ENCODE results near the gene NLRX1. TPM values are rescaled to one million over a fixed set of nuclear protein-coding genes. Genes with fewer than 3 reads are reported as not detected.
A peak's percentile ranks its signal among the peaks of the same experiment; 100 is the strongest.

The NLRX1 gene
- total RNA-seq, 1 donor from 2014 or later, result 9.3 TPM

GRCh38 chr11:119175493-119176077 is 7.1 kb downstream of the NLRX1 start:
- Mint-ChIP-seq H3K27me3 (ENCODE audit: low read depth) (no peaks in the 10 kb centered on the region), H3K9me3 (no peaks in the 10 kb centered on the region), H3K27ac (ENCODE audit: unreplicated experiment) (no peak overlapping the region), H3K4me3 (no peak overlapping the region), H3K36me3 (ENCODE audit: low read depth) (no peaks in the 10 kb centered on the region), H3K4me1 (peaks cover 24% of the 10 kb centered on the region)
- no peak for DNase-seq (ENCODE audit: low read depth, low spot score)
- TF ChIP-seq CTCF (conservative IDR thresholded peaks at IDR 0.05), result no peak

- peaks cover 19% of the 10 kb centered on the region for H3K4me1 Mint-ChIP-seq
- H3K9me3 Mint-ChIP-seq, result no peaks in the 10 kb centered on the region
- H3K27me3 Mint-ChIP-seq (ENCODE audit: low read depth), result no peaks in the 10 kb centered on the region
- no peak overlapping the region for H3K27ac Mint-ChIP-seq (ENCODE audit: unreplicated experiment)
- H3K36me3 Mint-ChIP-seq (ENCODE audit: low read depth), result no peaks in the 10 kb centered on the region
- no peak for TF ChIP-seq CTCF (conservative IDR thresholded peaks at IDR 0.05)
- no peak overlapping the region for H3K4me3 Mint-ChIP-seq
- DNase-seq (ENCODE audit: low read depth, low spot score), result no peak
These were observed 9.7 kb downstream of the NLRX1 start for GRCh38 chr11:119178166-119178680.

GRCh38 chr11:119179342-119179741 is 10.8 kb downstream of the NLRX1 start:
- H3K4me3 Mint-ChIP-seq, result no peak overlapping the region

GRCh38 chr11:119179983-119180382 is 11.5 kb downstream of the NLRX1 start:
- no peaks in the 10 kb centered on the region for H3K27me3 Mint-ChIP-seq (ENCODE audit: low read depth)
- H3K9me3 Mint-ChIP-seq, result no peaks in the 10 kb centered on the region
- no peak for DNase-seq (ENCODE audit: low read depth, low spot score)
- no peaks in the 10 kb centered on the region for H3K36me3 Mint-ChIP-seq (ENCODE audit: low read depth)
- H3K27ac Mint-ChIP-seq (ENCODE audit: unreplicated experiment), result no peak overlapping the region
- H3K4me3 Mint-ChIP-seq, result no peak overlapping the region
- H3K4me1 Mint-ChIP-seq, result peaks cover 19% of the 10 kb centered on the region
- no peak for TF ChIP-seq CTCF (conservative IDR thresholded peaks at IDR 0.05)

More at GRCh38 chr11:119179342-119179741, 10.8 kb downstream of the NLRX1 start:
- DNase-seq (ENCODE audit: low read depth, low spot score), result no peak
- no peak for TF ChIP-seq CTCF (conservative IDR thresholded peaks at IDR 0.05)
- H3K4me1 Mint-ChIP-seq, result peaks cover 19% of the 10 kb centered on the region
- no peak overlapping the region for H3K27ac Mint-ChIP-seq (ENCODE audit: unreplicated experiment)
- H3K36me3 Mint-ChIP-seq (ENCODE audit: low read depth), result no peaks in the 10 kb centered on the region
- H3K27me3 Mint-ChIP-seq (ENCODE audit: low read depth), result no peaks in the 10 kb centered on the region
- no peaks in the 10 kb centered on the region for H3K9me3 Mint-ChIP-seq

GRCh38 chr11:119180729-119181676 is 12.5 kb downstream of the NLRX1 start:
- no peak for TF ChIP-seq CTCF (conservative IDR thresholded peaks at IDR 0.05)
- Mint-ChIP-seq H3K36me3 (ENCODE audit: low read depth) (no peaks in the 10 kb centered on the region), H3K4me3 (no peak overlapping the region), H3K27ac (ENCODE audit: unreplicated experiment) (peak overlapping the region; percentile 57), H3K9me3 (no peaks in the 10 kb centered on the region), H3K4me1 (peaks cover 16% of the 10 kb centered on the region), H3K27me3 (ENCODE audit: low read depth) (no peaks in the 10 kb centered on the region)
- DNase-seq (ENCODE audit: low read depth, low spot score), result no peak

All from neural crest cell (in vitro differentiated cells).